Measurements from ENCODE around the gene MICU2.

Gene MICU2

DNA sequence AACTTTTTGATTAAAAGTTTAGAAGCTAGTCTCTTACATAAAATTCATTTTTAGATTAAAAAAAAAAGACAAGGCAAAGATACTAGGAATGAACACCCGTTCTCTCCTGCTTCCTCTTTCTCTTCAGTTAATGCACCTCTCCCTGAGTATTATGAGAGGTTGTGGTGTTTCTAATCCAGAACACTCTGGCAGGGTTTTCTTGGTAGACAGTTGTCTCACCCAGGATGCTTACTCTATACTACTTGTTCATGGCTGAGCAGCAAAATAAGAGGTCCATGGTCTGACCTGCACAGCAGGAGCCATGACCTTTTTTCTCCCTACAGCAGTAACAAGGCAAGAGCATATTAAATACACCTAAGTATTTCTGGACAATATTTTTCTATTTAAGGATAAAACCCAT is 62.0 kb downstream of the MICU2 start:
- peak; percentile 1 for DNase-seq

GRCh38 chr13:21541271-21541670 is 62.7 kb downstream of the MICU2 start:
- DNase-seq, result no peak

- DNase-seq, result no peak
These were observed 64.3 kb downstream of the MICU2 start for GRCh38 chr13:21539687-21540086.

DNA sequence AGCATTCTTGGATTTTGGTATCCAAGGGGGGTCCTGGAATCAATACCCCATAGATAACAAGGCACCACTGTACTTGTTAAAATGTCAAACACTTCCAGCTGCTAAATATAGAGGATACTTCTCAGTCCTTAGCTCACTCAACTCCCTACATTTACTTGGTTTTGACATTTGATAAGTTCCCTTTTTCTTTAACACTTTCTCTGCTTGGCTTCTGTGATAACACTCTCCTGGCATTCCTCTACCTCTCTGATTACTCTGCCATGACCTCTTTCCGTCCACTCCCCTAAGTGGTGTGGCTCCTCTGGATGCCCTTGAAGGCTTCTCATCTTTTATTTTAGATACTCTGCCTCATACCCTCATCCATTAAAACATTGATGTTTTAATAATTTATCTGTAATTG is 65.2 kb downstream of the MICU2 start:
- DNase-seq, result no peak

DNA sequence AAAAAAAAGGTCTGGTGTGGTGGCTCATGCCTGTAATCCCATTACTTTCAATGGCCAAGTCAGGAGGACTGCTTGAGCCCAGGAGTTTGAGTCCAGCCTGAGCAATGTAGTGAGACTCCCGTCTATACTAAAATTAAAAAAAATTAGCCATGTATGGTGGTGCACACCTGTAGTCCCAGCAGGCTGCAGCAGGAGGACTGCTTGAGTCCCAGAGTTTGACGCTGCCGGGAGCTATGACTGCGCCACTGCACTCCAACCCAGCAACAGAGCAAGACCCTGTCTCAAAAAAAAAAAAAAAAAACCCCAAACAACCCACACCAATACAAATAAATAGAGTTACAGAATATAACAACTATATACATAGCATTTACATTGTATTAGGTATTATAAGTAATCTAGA is 65.7 kb downstream of the MICU2 start:
- DNase-seq, result no peak

DNA sequence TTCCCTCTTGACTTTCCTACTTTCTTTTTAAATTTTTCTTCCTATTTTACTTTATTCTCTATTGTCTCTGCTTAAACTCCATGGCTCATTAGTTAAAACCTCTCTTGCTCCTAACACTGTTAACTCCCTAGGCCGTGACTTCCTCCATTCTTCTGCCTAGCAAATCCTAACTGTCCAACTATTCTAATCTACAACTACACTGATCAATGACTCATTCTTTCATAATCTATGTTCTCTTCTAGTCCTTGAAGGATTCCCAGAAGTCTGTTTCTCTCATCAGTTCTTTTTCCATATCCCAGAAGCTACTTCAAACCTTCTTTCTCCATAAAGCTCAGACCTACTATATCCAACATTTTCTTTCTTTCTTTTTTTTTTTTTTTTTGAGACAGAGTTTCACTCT is 66.9 kb downstream of the MICU2 start:
- no peak for DNase-seq

- no peak for DNase-seq
These were observed 69.2 kb downstream of the MICU2 start for GRCh38 chr13:21534760-21535159.

DNA sequence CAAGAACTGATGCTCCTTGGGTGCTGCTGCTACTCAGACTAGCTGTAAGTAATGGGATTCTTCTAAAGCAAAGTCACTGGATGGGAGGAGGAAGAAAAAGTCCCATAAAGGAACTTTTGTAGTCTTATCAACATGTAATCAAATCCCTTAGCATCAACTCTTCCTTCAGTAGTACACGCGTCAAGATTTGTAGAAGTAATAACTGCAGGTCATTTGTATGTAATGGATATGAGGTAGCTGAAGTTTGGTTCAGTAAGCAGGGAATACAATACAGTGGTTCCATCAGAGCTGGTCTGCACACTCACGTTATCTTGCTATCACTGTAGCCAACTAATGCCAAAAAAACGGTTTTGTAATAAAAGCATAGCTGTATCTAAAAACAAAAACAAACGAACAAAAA is 72.5 kb downstream of the MICU2 start:
- DNase-seq, result no peak

DNA sequence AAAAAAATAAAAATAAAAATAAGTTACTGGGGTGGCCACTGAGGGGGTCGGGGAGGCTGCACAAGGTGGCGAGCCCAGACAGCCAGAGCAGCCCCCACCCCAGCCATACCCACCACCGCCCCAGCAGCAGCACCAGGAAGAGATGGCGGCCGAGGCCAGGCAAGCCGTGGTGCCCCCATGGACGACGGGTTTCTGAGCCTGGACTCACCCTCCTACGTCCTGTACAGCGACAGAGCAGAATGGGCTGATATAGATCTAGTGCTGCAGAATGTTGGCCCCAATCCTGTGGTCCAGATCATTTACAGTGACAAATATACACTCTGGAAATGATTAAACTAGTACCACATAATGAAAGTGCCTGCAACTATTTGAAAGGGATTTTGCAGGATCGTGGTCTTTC is 73.3 kb downstream of the MICU2 start:
- no peak for DNase-seq

GRCh38 chr13:21529146-21529893 is 74.7 kb downstream of the MICU2 start:
- no peak for DNase-seq

DNA sequence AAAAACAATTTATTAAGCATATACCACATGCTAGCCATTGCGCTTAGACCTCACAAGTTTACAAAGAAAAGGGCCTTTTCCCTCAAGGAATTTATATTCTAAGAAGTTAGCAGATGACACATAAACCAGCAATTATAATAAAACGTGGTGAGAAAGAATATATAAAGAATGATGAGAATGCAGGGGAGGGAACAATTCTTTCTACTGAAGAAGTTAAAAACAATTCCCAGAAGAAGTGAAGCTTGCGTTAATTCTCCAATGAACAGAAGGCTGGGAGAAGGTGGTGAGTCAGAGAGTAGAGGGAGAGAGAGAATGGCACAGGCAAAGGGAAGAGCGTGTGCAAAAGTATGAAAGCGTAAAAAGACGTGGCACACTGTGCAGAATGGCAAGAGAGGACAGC is 75.4 kb downstream of the MICU2 start:
- no peak for DNase-seq

GRCh38 chr13:21526707-21527540 is 77.0 kb downstream of the MICU2 start:
- DNase-seq, result peak; percentile 13

- no peak for DNase-seq
These were observed 81.1 kb downstream of the MICU2 start for GRCh38 chr13:21522847-21523246.

DNA sequence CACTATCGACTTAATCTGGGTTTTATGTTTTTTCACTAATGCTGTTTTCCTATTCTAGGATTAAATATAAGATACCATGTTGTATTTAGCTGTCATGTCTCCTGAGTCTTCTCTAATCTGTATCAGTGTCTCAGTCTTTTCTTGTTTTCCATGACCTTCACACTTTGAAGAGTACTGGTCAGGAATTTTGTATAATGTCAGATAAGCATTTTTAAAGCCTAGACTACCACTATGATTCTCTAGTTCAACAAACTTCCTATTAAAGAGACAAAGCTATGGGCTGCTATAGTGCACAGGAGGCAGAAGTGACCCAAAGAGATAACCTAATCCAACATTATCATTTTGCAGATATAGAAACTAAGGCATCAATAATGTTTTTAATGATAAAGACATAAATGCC is 81.8 kb downstream of the MICU2 start:
- DNase-seq, result no peak

DNA sequence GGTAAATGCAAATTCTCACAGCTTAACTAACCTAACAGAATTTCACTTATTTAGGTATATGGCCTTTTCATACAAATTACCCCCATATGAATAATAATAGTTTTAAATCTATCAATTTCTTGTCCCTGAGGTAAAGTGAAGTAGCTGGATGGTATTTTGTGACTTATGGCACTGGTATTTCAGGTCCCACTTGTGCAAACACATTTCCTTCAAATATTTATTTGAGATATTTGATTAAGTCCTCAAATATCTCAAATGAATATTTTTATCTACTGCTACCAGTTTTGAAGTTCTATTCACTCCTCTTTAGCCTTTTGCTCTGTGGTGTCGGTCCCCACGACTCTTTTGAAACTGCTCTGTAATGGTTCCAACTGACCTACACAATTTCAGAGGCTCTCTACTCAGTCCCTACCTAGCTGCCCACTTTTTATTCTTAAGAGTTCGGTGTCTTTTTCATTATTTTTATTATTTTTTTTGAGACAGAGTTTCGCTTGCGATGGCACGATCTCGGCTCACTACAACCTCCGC is 85.3 kb downstream of the MICU2 start:
- DNase-seq, result no peak

GRCh38 chr13:21517576-21517975 is 86.4 kb downstream of the MICU2 start:
- no peak for DNase-seq

DNA sequence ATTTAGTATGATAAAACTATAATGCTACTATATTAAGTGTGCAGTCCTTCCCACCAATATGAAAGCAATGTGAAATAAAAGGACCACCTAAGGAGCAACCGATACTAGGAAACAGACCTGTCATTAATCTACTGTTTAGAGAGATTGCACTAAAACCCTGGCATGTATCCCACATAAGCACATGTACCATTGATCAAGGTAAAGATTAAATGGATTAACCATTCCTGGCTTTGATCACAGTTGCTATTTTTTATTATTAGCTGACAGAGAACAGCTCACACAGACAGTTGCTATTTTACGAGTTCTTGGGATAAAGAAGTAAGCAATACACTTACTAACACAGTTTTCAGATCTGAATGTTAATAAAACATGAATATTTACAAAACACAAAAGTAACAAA is 87.2 kb downstream of the MICU2 start:
- DNase-seq, result no peak

DNA sequence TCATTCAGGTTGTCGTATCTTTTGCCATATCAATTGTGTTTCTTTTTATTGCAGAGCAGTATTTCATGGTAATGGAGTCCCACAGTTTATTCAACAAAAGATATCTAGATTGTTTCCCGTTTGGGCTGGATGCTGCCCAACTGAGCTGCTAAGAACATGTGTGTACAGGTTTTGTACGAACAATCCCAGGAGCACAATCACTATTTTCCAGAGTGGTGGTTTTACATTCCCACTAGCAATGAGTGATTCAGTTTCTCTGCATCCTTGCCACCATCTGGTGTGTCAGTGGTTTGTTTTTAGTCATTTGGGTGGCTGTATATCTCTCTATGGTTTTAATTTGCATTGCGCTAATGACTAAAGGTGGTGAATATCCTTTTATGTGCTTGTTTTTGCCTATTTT is 92.1 kb downstream of the MICU2 start:
- DNase-seq, result no peak

DNA sequence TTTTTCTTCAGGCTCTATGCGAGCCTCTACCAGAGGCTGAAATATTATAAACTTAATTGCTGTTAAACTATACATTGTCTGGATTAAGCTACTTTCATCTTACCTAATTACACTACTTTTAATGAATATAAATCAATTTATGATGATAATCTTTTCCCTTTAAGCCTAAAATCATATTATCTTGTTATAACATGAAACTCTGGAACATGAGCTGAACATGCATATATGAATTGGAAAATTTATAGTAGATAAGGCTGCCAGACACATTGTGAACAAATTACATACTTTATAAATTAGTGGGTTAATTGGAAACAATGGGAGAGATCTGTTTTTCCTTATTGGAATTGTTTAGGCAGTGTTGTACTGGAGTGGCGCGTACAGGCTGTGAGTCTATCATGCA is 99.6 kb downstream of the MICU2 start:
- DNase-seq, result no peak

- no peak for DNase-seq
These were observed 102.3 kb downstream of the MICU2 start for GRCh38 chr13:21501686-21502085.

GRCh38 chr13:21486322-21486721 is 117.6 kb downstream of the MICU2 start:
- DNase-seq, result no peak

DNA sequence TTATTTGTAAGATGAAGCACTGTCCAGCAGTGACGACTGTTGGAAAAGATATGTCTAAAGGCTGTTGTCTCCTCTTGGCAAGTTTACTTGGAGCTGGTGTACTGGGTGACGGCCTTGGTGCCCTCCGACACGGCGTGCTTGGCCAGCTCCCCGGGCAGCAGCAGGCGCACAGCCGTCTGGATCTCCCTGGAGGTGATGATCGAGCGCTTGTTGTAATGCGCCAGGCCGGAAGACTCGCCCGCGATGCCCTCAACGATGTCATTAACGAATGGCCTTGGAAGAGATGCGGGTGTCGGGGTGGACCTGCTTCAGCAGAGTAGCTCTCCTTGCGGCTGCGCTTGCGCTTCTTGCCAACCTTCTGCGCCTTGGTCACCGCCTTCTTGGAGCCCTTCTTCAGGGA is 120.2 kb downstream of the MICU2 start:
- DNase-seq, result no peak

- DNase-seq, result no peak
These were observed 122.6 kb downstream of the MICU2 start for GRCh38 chr13:21481359-21481758.
